H9 (cell line): Measurements from ENCODE around the gene NKX3-2. TPM values are rescaled to one million over a fixed set of nuclear protein-coding genes. Genes with fewer than 3 reads are reported as not detected.
A peak's percentile ranks its signal among the peaks of the same experiment; 100 is the strongest.

Experiments used
- DNase-seq: peaks from one replicate; pipeline ENCODE4 v3.0.0-alpha.2; 2017
- H2AFZ ChIP-seq: one replicate; pipeline ENCODE4 v1.6.1; 2013; ENCODE audit warnings: mild to moderate bottlenecking, low read length, control low read depth, moderate library complexity
- H2AK5ac ChIP-seq: 2 replicates; pipeline ENCODE4 v1.6.1; 2013; ENCODE audit warnings: low read length, control low read depth, mixed read lengths; ENCODE audit not compliant: insufficient read length
- H2BK120ac ChIP-seq: one replicate; pipeline ENCODE4 v1.6.1; 2013; ENCODE audit warnings: low read depth, mild to moderate bottlenecking, low read length, control low read depth, inconsistent platforms; ENCODE audit not compliant: poor library complexity, severe bottlenecking
- H2BK12ac ChIP-seq: 2 replicates; pipeline ENCODE4 v1.6.1; 2013; ENCODE audit warnings: low read length, control low read depth, mixed read lengths, low read depth; ENCODE audit not compliant: insufficient read length
- H2BK15ac ChIP-seq: 2 replicates; pipeline ENCODE4 v1.6.1; 2013; ENCODE audit warnings: low read depth, low read length, control low read depth
- H2BK20ac ChIP-seq: one replicate; pipeline ENCODE4 v1.6.1; 2013; ENCODE audit warnings: low read depth, mild to moderate bottlenecking, low read length, control low read depth, inconsistent platforms; ENCODE audit not compliant: poor library complexity, severe bottlenecking
- H2BK5ac ChIP-seq: 2 replicates; pipeline ENCODE4 v1.6.1; 2013; ENCODE audit warnings: low read length, control low read depth, mixed read lengths; ENCODE audit not compliant: insufficient read length
- H3K14ac ChIP-seq: 2 replicates; pipeline ENCODE4 v1.6.1; 2013; ENCODE audit warnings: low read length, control low read depth; ENCODE audit not compliant: insufficient read depth
- H3K18ac ChIP-seq: 2 replicates; pipeline ENCODE4 v1.6.1; 2013; ENCODE audit warnings: low read depth, mild to moderate bottlenecking, mixed read lengths, low read length, control low read depth; ENCODE audit not compliant: insufficient read length
- H3K23ac ChIP-seq: 2 replicates; pipeline ENCODE4 v1.6.1; 2013; ENCODE audit warnings: low read length, control low read depth, mixed read lengths, low read depth; ENCODE audit not compliant: insufficient read length
- H3K23me2 ChIP-seq: 2 replicates; pipeline ENCODE4 v1.6.1; 2013; ENCODE audit warnings: low read depth, mild to moderate bottlenecking, mixed read lengths, low read length, control low read depth; ENCODE audit not compliant: insufficient read length, poor library complexity, severe bottlenecking
- H3K27ac ChIP-seq: 2 replicates; pipeline ENCODE4 v1.5.1; 2013; ENCODE audit warnings: low read length, control low read depth, mixed read lengths, low read depth; ENCODE audit not compliant: insufficient read length
- H3K27me3 ChIP-seq: 2 replicates; pipeline ENCODE4 v1.6.1; 2013; ENCODE audit warnings: low read length, control low read depth, inconsistent platforms; ENCODE audit not compliant: insufficient read depth
- H3K4ac ChIP-seq: 2 replicates; pipeline ENCODE4 v1.6.1; 2013; ENCODE audit warnings: low read depth, mild to moderate bottlenecking, control low read depth, inconsistent platforms, low read length, moderate library complexity
- H3K4me1 ChIP-seq: 2 replicates; pipeline ENCODE4 v1.6.1; 2013; ENCODE audit warnings: low read length, control low read depth, inconsistent platforms; ENCODE audit not compliant: insufficient read depth
- H3K4me2 ChIP-seq: 2 replicates; pipeline ENCODE4 v1.6.1; 2013; ENCODE audit warnings: low read length, control low read depth, mixed read lengths; ENCODE audit not compliant: insufficient read length, insufficient read depth
- H3K56ac ChIP-seq: 2 replicates; pipeline ENCODE4 v1.6.1; 2013; ENCODE audit warnings: low read depth, mild to moderate bottlenecking, mixed read lengths, low read length, control low read depth; ENCODE audit not compliant: insufficient read length
- H3K79me1 ChIP-seq: 2 replicates; pipeline ENCODE4 v1.6.1; 2013; ENCODE audit warnings: low read depth, mild to moderate bottlenecking, moderate library complexity, low read length, control low read depth, inconsistent platforms; ENCODE audit not compliant: insufficient read depth, poor library complexity, severe bottlenecking
- H3K79me2 ChIP-seq: 2 replicates; pipeline ENCODE4 v1.6.1; 2013; ENCODE audit warnings: low read length, control low read depth, inconsistent platforms; ENCODE audit not compliant: insufficient read depth
- H3K9ac ChIP-seq: 2 replicates; pipeline ENCODE4 v1.6.1; 2013; ENCODE audit warnings: low read length, control low read depth, mixed read lengths; ENCODE audit not compliant: insufficient read length; ENCODE audit errors: extremely low read depth
- H3K9me3 ChIP-seq: one replicate; pipeline ENCODE4 v1.6.1; 2013; ENCODE audit warnings: low read depth, low read length, inconsistent platforms; ENCODE audit not compliant: control insufficient read depth
- H3T11ph ChIP-seq: one replicate; pipeline ENCODE4 v1.6.1; 2013; ENCODE audit warnings: mild to moderate bottlenecking, low read length, control low read depth, inconsistent platforms
- H4K20me1 ChIP-seq: one replicate; pipeline ENCODE4 v1.6.1; 2013; ENCODE audit not compliant: control insufficient read depth, insufficient read length, insufficient read depth
- H4K5ac ChIP-seq: 2 replicates; pipeline ENCODE4 v1.6.1; 2013; ENCODE audit warnings: low read depth, mild to moderate bottlenecking, mixed read lengths, low read length, control low read depth; ENCODE audit not compliant: insufficient read length
- H4K8ac ChIP-seq: replicated peaks from 2 replicates; pipeline ENCODE4 v1.6.1; 2013; ENCODE audit warnings: low read length, control low read depth, mixed read lengths, low read depth; ENCODE audit not compliant: insufficient read length
- H4K91ac ChIP-seq: 2 replicates; pipeline ENCODE4 v1.6.1; 2013; ENCODE audit warnings: low read depth, mild to moderate bottlenecking, moderate library complexity, mixed read lengths, low read length, control low read depth; ENCODE audit not compliant: insufficient read length
- H3K27ac Mint-ChIP-seq, 3 experiments: 2 replicates in 2 of 3; 3 replicates in 1 of 3; pipeline ENCODE4 v1.8.0; 2020 to 2021; ENCODE audit warnings: mixed read lengths in 3 of 3, mild to moderate bottlenecking in 1 of 3, moderate library complexity in 1 of 3
- H3K27me3 Mint-ChIP-seq: 2 replicates; pipeline ENCODE4 v1.8.0; 2021; ENCODE audit warnings: low read depth, mild to moderate bottlenecking, moderate library complexity, mixed read lengths
- H3K36me3 Mint-ChIP-seq, 3 experiments: 2 replicates in 2 of 3; 3 replicates in 1 of 3; pipeline ENCODE4 v1.8.0; 2020 to 2021; ENCODE audit warnings: low read depth in 3 of 3, mixed read lengths in 3 of 3; ENCODE audit not compliant: insufficient read depth in 1 of 3
- H3K4me1 Mint-ChIP-seq, 2 experiments: 2 replicates each; pipeline ENCODE4 v1.8.0; 2020; ENCODE audit warnings: mixed read lengths in 2 of 2
- H3K4me3 Mint-ChIP-seq, 2 experiments: 2 replicates in 1 of 2; 3 replicates in 1 of 2; pipeline ENCODE4 v1.8.0; 2020 to 2021; ENCODE audit warnings: mild to moderate bottlenecking in 2 of 2, mixed read lengths in 2 of 2, moderate library complexity in 1 of 2
- H3K9me3 Mint-ChIP-seq, 2 experiments: 2 replicates in 1 of 2; 3 replicates in 1 of 2; pipeline ENCODE4 v1.8.0; 2020; ENCODE audit warnings: mild to moderate bottlenecking in 2 of 2, mixed read lengths in 2 of 2, moderate library complexity in 1 of 2
- CTCF ChIP-seq: fragments of 200-600 bp; sonication (generic); conservative IDR thresholded peaks from 3 replicates; pipeline ENCODE4 v1.8.0; 2021; ENCODE audit warnings: antibody characterized with exemption, mild to moderate bottlenecking
- WGBS: extraction: QIAGEN DNeasy Blood & Tissue Kit; methylation state at CpG from one replicate; pipeline ENCODE4 v1.1.7; 2013; ENCODE audit warnings: missing lambda C conversion rate, low lambda C conversion rate, mixed read lengths; ENCODE audit not compliant: insufficient read length; ENCODE audit errors: extremely low coverage; 5-methylcytosine and 5-hydroxymethylcytosine counted together
- total RNA-seq: library from RNA; stranded (reverse); gene quantifications from 2 replicates; pipeline ENCODE4 v1.2.1, GENCODE V29; 2021

NKX3-2 gene
- total RNA-seq, 1 experiment from 2014 or later, result 1.9 TPM

- Histone ChIP-seq H2BK12ac (no peak overlapping the region), H4K8ac (no peak overlapping the region), H2BK20ac (no peak overlapping the region), H3K4me2 (peak overlapping the region; percentile 72), H3K79me1 (no peaks in the 10 kb centered on the region), H2BK15ac (no peak overlapping the region), H3K4ac (no peak overlapping the region), H4K91ac (no peak overlapping the region), H3K56ac (no peak overlapping the region), H4K5ac (no peak overlapping the region), H3T11ph (no peak overlapping the region), H2AFZ (no peak overlapping the region), H3K27me3 (peaks cover 52% of the 10 kb centered on the region), H3K23ac (no peak overlapping the region), H3K9me3 (no peaks in the 10 kb centered on the region), H4K20me1 (peaks cover 3% of the 10 kb centered on the region), H2BK120ac (no peak overlapping the region), H2BK5ac (no peak overlapping the region), H3K23me2 (peaks cover 25% of the 10 kb centered on the region), H3K14ac (no peak overlapping the region), H3K4me1 (no peaks in the 10 kb centered on the region), H3K79me2 (no peaks in the 10 kb centered on the region), H3K9ac (no peak overlapping the region), H3K27ac (no peak overlapping the region), H2AK5ac (no peak overlapping the region), H3K18ac (no peak overlapping the region)
- Mint-ChIP-seq H3K36me3 (no peaks in the 10 kb centered on the region; a peak in 1 of 7 replicates), H3K4me1 (peaks cover 31 to 36% of the 10 kb centered on the region in 2 experiments), H3K9me3 (peaks cover 6 to 8% of the 10 kb centered on the region in 2 experiments; a peak in 4 of 5 replicates), H3K27ac (peak overlapping the region in 1 of 3 experiments; percentile 27; a peak in 1 of 7 replicates), H3K4me3 (peak overlapping the region; percentile 81 to 86), H3K27me3 (peaks cover 93% of the 10 kb centered on the region)
- no CpG with 5 or more reads among the region's 18 CpGs for WGBS
- DNase-seq, result no peak
- TF ChIP-seq CTCF, result no peak
Measured at GRCh38 chr4:13546142-13546940, 2.0 kb upstream of the NKX3-2 start.
